GM21381 (cell line): ENCODE data around the gene NEK8.
A peak's percentile ranks its signal among the peaks of the same experiment; 100 is the strongest.
"Not testable (repeated sequence)": the region's sequence is repeated elsewhere in the genome, so short reads cannot be mapped to it uniquely, and the experiment has no call there.

Experiments used
- ATAC-seq: cut with Tn5 transposase; IDR thresholded peaks from one replicate; pipeline ENCODE4 v1.9.1; 2021; ENCODE audit warnings: mild to moderate bottlenecking, moderate library complexity; ENCODE audit not compliant: unreplicated experiment

Gene NEK8

GRCh38 chr17:28760601-28761562 lies 32.3 kb downstream of the NEK8 start:
- no peak for ATAC-seq

GRCh38 chr17:28763137-28763799 lies 34.7 kb downstream of the NEK8 start:
- ATAC-seq: peak; percentile 66

GRCh38 chr17:28763804-28764266 lies 35.2 kb downstream of the NEK8 start:
- ATAC-seq: peak; percentile 28

- ATAC-seq: no peak
Observed at GRCh38 chr17:28765038-28765437, 36.5 kb downstream of the NEK8 start.

GRCh38 chr17:28773736-28774135 lies 45.1 kb downstream of the NEK8 start:
- no peak for ATAC-seq

- ATAC-seq: no peak
Observed at GRCh38 chr17:28774206-28774605, 45.6 kb downstream of the NEK8 start.

- ATAC-seq: no peak
Observed at GRCh38 chr17:28777178-28777577, 48.6 kb downstream of the NEK8 start.

- ATAC-seq: not testable (repeated sequence)
Observed at GRCh38 chr17:28779601-28780000, 51.0 kb downstream of the NEK8 start.

GRCh38 chr17:28783161-28783560 lies 54.6 kb downstream of the NEK8 start:
- no peak for ATAC-seq

- ATAC-seq: no peak
Observed at GRCh38 chr17:28788100-28788499, 59.5 kb downstream of the NEK8 start.
